Urothelium cell line (cell line): ENCODE results near the gene BICD1.
"Not testable (repeated sequence)": the region's sequence is repeated elsewhere in the genome, so short reads cannot be mapped to it uniquely, and the experiment has no call there.

Source experiments
- DNase-seq: peaks from one replicate; pipeline ENCODE4 v3.0.0; 2011; ENCODE audit warnings: low spot score, mixed read lengths
- FAIRE-seq: peaks from 2 replicates; lab custom pipeline; 2011; peaks lifted over from hg19 to GRCh38; lab: Jason Lieb, UNC

Gene BICD1

GRCh38 chr12:32183650-32184049 is 77.0 kb downstream of the BICD1 start:
- FAIRE-seq (no peak), DNase-seq (no peak)

GRCh38 chr12:32187127-32187526 is 80.5 kb downstream of the BICD1 start:
- not testable (repeated sequence) for FAIRE-seq, DNase-seq

DNA sequence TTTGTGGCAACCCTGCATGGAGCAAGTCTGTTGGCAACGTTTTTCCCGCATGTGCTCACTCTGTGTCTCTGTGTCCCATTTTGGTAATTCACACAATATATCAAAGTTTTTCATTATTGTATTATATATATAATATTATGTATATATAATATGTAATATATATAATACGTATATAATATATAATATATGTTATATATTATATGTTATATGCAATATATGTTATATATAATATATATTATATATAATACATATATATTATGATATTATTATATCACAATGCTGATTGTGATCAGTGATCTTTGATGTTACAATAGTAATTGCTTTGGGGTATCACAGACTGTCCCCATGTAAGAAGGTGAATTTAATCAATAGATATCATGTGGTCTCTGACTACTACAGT is 84.8 kb downstream of the BICD1 start:
- no peak for DNase-seq
- no peak for FAIRE-seq

DNA sequence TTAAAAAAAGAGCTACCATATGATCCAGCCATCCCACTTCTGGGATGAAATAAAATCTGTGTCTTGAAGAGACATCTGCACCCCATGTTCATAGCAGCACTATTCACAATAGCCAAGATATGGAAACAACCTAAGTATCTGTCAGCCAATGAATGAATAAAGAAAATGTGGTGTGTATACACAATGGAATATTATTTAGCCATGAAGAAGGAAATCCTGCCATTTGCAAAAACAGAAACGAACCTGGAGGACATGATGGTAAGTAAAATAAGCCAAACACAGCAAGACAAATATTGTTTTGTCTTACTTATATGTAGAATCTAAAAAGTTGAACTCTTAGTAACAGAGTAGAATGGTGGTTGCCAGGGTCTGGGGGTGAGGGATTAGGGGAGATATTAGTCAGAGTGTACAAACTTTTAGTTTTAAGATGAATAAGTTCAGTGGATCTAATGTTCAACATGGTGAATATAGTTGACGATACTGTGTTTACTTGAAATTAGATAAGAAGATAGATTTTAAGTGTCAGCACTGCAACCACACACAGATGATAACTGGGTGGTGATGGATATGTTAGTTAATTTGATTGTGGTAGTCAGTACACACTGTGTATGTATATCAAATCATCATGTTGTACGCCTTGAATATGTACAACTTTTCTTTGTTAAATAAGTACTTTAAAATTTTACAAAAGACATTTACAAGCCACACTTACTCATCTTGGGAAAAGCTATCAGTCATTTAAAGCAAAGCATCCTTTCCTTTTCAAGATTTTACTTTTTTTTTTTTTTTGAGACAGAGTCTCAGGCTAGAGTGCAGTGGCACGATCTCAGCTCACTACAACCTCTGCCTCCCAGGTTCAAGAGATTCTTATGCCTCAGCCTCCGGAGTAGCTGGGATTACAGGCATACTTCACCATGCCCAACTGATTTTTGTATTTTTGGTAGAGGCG is 89.9 kb downstream of the BICD1 start:
- FAIRE-seq (no peak), DNase-seq (no peak)

DNA sequence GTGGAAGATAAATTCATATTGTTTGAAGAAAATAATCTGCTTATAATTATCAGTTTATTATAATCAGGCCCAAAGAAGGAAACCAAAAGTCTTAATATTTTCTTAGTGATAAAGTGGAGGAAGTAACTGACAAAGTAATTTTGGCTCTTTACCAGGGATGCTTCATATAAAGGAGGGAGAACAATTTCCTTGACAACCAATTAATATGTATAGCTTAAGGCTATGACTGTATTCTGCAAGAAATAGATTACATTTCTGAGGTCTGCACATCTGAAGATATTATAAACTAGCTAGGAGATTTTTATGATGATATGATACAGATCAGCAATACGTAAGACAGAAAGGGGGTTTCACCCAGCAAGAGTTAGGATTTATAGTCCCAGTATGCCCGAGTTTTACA is 90.8 kb downstream of the BICD1 start:
- FAIRE-seq (no peak), DNase-seq (no peak)

GRCh38 chr12:32198555-32198954 is 91.9 kb downstream of the BICD1 start:
- FAIRE-seq (no peak), DNase-seq (no peak)

- no peak for FAIRE-seq
- no peak for DNase-seq
Measured at GRCh38 chr12:32201096-32201495, 94.4 kb downstream of the BICD1 start.

DNA sequence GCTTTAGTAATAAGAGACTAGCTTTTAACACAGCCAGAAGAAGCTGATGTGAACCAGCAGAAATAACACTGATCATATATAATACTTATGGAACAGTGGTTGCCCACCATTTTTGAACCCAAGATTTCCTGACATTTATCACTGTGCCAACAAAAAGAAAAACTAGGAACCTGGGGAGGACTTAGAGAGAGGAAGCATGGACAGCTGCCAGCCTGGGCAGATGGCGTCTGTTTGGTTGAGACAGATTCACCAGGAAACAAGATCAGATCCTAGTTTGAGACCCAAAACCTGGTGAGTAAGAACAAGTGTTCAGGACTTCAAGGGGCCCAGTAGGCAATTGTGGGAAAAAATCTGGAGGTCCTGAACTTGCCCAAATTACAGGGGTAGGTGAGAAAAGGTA is 95.3 kb downstream of the BICD1 start:
- FAIRE-seq (no peak), DNase-seq (no peak)

DNA sequence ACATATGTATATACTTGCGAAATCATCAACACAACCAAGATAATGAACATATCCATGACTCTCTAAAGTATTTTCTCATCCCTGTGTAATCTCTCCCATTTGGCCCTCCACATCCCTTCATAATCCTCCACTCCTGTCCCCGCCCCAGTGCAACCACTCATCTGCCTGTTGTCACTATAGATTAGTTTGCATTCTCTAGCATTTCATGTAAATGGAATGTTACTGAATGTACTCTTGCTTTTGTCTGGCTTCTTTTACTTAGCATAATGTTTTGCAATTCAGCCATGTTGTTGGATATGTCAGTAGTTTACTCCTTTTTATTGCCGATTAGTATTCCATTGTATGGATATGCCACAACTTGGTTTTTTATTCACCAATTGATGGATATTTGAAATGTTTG is 99.1 kb downstream of the BICD1 start:
- no peak for DNase-seq
- FAIRE-seq = no peak

DNA sequence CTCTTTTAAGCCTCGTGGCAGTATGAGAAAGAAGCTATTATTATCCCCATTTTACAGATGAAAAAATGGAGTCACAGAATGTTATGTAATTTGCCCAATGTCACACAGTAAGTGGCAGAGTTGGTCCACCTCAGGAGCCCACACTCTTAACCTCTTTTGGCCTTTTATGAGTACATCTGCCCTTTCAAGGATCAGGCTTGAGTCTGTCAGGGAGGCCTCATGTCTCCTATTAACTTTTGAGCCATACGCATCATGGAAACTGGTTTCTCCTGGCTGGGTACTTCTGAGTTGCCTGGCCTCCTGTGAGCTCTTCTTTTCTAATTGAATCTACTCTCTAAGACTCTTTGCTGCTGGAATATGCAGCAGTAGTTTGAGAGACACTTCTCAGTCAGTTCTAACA is 101.7 kb downstream of the BICD1 start:
- DNase-seq (no peak), FAIRE-seq (no peak)

- no peak for DNase-seq
- no peak for FAIRE-seq
Measured at GRCh38 chr12:32211066-32211899, 104.6 kb downstream of the BICD1 start.

- FAIRE-seq (no peak), DNase-seq (no peak)
Measured at GRCh38 chr12:32211900-32212156, 105.2 kb downstream of the BICD1 start.

GRCh38 chr12:32214723-32215122 is 108.1 kb downstream of the BICD1 start:
- DNase-seq (no peak), FAIRE-seq (no peak)

- peak; percentile 59 for DNase-seq
- FAIRE-seq = peak; percentile 81
Measured at GRCh38 chr12:32217354-32218310, 111.0 kb downstream of the BICD1 start.

DNA sequence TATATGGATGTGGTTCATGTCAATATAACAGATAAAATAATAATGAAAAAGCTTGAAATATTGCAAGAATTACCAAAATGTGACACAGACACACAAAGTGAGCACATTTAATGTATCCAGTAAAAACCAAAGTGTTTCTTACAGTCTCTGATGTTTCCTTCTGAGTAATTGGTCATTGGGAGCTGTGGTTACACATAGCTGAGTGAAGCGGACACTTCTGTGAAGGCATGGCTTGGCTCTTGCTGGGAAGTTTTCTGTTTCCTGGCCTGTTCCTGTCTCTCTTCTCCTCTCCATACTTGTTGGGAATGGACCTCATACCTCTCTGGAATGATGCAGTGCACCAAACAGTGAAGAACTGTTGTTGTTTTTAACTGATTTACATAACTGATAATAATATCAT is 117.3 kb downstream of the BICD1 start:
- no peak for DNase-seq

DNA sequence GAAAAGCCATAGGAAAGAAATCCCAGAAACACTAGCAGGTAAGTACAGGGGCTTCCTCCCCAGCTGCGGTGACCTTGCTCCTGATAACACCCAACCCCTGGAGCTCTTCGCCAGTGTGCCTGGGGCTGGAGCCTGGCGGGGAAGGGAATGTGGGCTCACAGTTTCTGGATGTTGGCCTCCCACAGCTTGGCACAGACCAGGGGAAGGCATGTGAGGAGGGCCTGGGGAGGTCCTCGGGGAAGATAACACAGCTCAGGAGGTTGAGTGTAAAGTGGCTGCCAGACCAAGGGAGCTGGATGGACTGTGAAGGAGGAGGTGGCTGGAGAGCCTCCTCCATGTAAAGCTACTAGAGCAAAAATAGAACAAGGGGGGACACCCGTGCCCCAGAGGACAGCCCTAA is 120.1 kb downstream of the BICD1 start:
- FAIRE-seq = no peak
- DNase-seq = no peak

More for the DNA sequence above, 117.3 kb downstream of the BICD1 start:
- no peak for FAIRE-seq

GRCh38 chr12:32229971-32230612 is 123.4 kb downstream of the BICD1 start:
- FAIRE-seq (no peak), DNase-seq (no peak)

GRCh38 chr12:32230613-32230993 is 124.0 kb downstream of the BICD1 start:
- DNase-seq (no peak), FAIRE-seq (no peak)

DNA sequence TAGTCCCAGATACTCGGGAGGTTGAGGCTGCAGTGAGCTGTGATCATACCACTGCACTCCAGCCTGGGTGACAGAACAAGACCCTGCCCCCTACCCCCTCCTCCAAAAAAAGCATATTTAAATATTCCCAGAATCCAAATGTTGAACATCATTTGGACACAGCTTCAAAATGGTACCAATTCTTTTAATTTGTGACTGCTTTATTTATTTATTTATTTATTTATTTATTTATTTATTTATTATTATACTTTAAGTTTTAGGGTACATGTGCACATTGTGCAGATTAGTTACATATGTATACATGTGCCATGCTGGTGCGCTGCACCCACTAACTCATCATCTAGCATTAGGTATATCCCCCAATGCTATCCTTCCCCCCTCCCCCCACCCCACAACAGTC is 124.7 kb downstream of the BICD1 start:
- not testable (repeated sequence) for DNase-seq, FAIRE-seq

GRCh38 chr12:32233568-32233967 is 126.9 kb downstream of the BICD1 start:
- FAIRE-seq (no peak), DNase-seq (no peak)
